Calu3 (cell line): ENCODE results near the gene PACRG. TPM values are rescaled to one million over a fixed set of nuclear protein-coding genes. Genes with fewer than 3 reads are reported as not detected.

Experiments used
- BruUV-seq: library from RNA; stranded (reverse); fragments of 400-500 nt; replicated peaks from 2 replicates; lab custom pipeline; 2021; lab: Mats Ljungman, UMichigan
- CTCF ChIA-PET: fragments of 300-600 bp; sonication (Branson Sonifier 250); formaldehyde crosslinking; loops from one replicate; lab custom pipeline; 2022; ENCODE audit warnings: antibody characterized with exemption; lab: Charles Lee
- DNase-seq: peaks from one replicate; pipeline ENCODE4 v3.0.0; 2022
- H3K27ac Mint-ChIP-seq: one replicate; pipeline ENCODE4 v1.8.0; 2022; ENCODE audit warnings: mixed read lengths; ENCODE audit not compliant: unreplicated experiment
- H3K27me3 Mint-ChIP-seq: one replicate; pipeline ENCODE4 v1.8.0; 2022; ENCODE audit warnings: mixed read lengths; ENCODE audit not compliant: unreplicated experiment
- H3K36me3 Mint-ChIP-seq: one replicate; pipeline ENCODE4 v1.8.0; 2022; ENCODE audit warnings: mild to moderate bottlenecking, moderate library complexity, mixed read lengths; ENCODE audit not compliant: insufficient read depth, unreplicated experiment
- H3K4me1 Mint-ChIP-seq: one replicate; pipeline ENCODE4 v1.8.0; 2022; ENCODE audit warnings: mild to moderate bottlenecking, low read depth, mixed read lengths; ENCODE audit not compliant: unreplicated experiment
- H3K4me3 Mint-ChIP-seq: one replicate; pipeline ENCODE4 v1.8.0; 2022; ENCODE audit warnings: mild to moderate bottlenecking, low read depth, moderate library complexity, mixed read lengths; ENCODE audit not compliant: unreplicated experiment
- H3K9me3 Mint-ChIP-seq: one replicate; pipeline ENCODE4 v1.8.0; 2022; ENCODE audit warnings: low read depth, mixed read lengths; ENCODE audit not compliant: unreplicated experiment
- CTCF ChIP-seq: fragments of 200-600 bp; IDR thresholded peaks from one replicate; pipeline ENCODE4 v1.8.0; 2022; ENCODE audit warnings: antibody characterized with exemption; ENCODE audit not compliant: unreplicated experiment
- intact Hi-C: fragments of 100-400 bp; cut with micrococcal nuclease; formaldehyde crosslinking; loops from one replicate; pipeline ENCODE4 v1.10.0; 2022; ENCODE audit not compliant: unreplicated experiment
- total RNA-seq: library from RNA; stranded (reverse); gene quantifications from 2 replicates; pipeline ENCODE4 v1.2.3, GENCODE V29; 2022

Gene PACRG
- total RNA-seq, 1 experiment from 2014 or later: 1.5 TPM

- no peak for DNase-seq
- Mint-ChIP-seq H3K4me3 (no peak overlapping the region), H3K27me3 (no peaks in the 10 kb centered on the region), H3K27ac (no peak overlapping the region), H3K4me1 (no peaks in the 10 kb centered on the region), H3K9me3 (no peaks in the 10 kb centered on the region), H3K36me3 (no peaks in the 10 kb centered on the region)
- TF ChIP-seq CTCF: no peak
- no TSS peak for BruUV-seq
- CTCF ChIA-PET: no interaction called here
- intact Hi-C loops: no loop called here
Observed at GRCh38 chr6:163249651-163250101, 521.9 kb downstream of the PACRG start.

- no peak overlapping the region for H3K4me3 Mint-ChIP-seq
- H3K27ac Mint-ChIP-seq: no peak overlapping the region
- H3K9me3 Mint-ChIP-seq: no peaks in the 10 kb centered on the region
- no peaks in the 10 kb centered on the region for H3K27me3 Mint-ChIP-seq
- no peak for DNase-seq
- BruUV-seq: no TSS peak
- intact Hi-C loops: no loop called here
- H3K36me3 Mint-ChIP-seq: no peaks in the 10 kb centered on the region
- CTCF ChIA-PET: no interaction called here
- no peaks in the 10 kb centered on the region for H3K4me1 Mint-ChIP-seq
- TF ChIP-seq CTCF: no peak
Observed at GRCh38 chr6:163250116-163250515, 522.3 kb downstream of the PACRG start.

- no peak for TF ChIP-seq CTCF
- Mint-ChIP-seq H3K27me3 (no peaks in the 10 kb centered on the region), H3K4me3 (no peak overlapping the region), H3K4me1 (no peaks in the 10 kb centered on the region), H3K9me3 (no peaks in the 10 kb centered on the region), H3K36me3 (no peaks in the 10 kb centered on the region), H3K27ac (no peak overlapping the region)
- DNase-seq: no peak
- no TSS peak for BruUV-seq
- intact Hi-C loops: no loop called here
- CTCF ChIA-PET: no interaction called here
Observed at GRCh38 chr6:163252061-163252591, 524.4 kb downstream of the PACRG start.

- no peak for DNase-seq
- H3K36me3 Mint-ChIP-seq: no peaks in the 10 kb centered on the region
- intact Hi-C loops: no loop called here
- no TSS peak for BruUV-seq
- H3K4me3 Mint-ChIP-seq: no peak overlapping the region
- H3K9me3 Mint-ChIP-seq: no peaks in the 10 kb centered on the region
- no peak overlapping the region for H3K27ac Mint-ChIP-seq
- no peaks in the 10 kb centered on the region for H3K27me3 Mint-ChIP-seq
- no peaks in the 10 kb centered on the region for H3K4me1 Mint-ChIP-seq
- CTCF ChIA-PET: no interaction called here
- no peak for TF ChIP-seq CTCF
Observed at GRCh38 chr6:163253556-163254213, 525.9 kb downstream of the PACRG start.
